ENCODE measurements around the gene DAPK1. TPM values are rescaled to one million over a fixed set of nuclear protein-coding genes. Genes with fewer than 3 reads are reported as not detected.

Gene DAPK1
- total and polyA plus RNA-seq, 7 donors: 0.66 to 8.4 (median 2.2) TPM

- Histone ChIP-seq H3K27ac (no peak overlapping the region), H3K4me1 (no peaks in the 10 kb centered on the region), H3K9me3 (no peaks in the 10 kb centered on the region), H3K27me3 (ENCODE audit: insufficient read depth in 3 of 3, low read length in 2 of 3) (no peaks in the 10 kb centered on the region), H3K4me3 (no peak overlapping the region), H3K36me3 (ENCODE audit: insufficient read depth in 1 of 2, low read depth in 1 of 2) (no peaks in the 10 kb centered on the region)
- intact Hi-C loops (cut with DNase I): no loop called here
- no peak for TF ChIP-seq CTCF (IDR thresholded peaks at IDR 0.05)
- no peak for DNase-seq
- no peak for ATAC-seq
- 95 to 99% (median 98%) methylated on average over 13 of the region's 13 CpGs for WGBS, 3 donors
These were observed 8.4 kb downstream of the DAPK1 start for GRCh38 chr9:87505869-87506678.

- DNase-seq (no peak), ATAC-seq (no peak)
- no peak overlapping the region for H3K4me3 ChIP-seq
- 85 to 92% (median 89%) methylated on average over 4 of the region's 4 CpGs for WGBS, 3 donors
- no peaks in the 10 kb centered on the region for H3K4me1 ChIP-seq
- H3K9me3 ChIP-seq: no peaks in the 10 kb centered on the region
- intact Hi-C loops (cut with DNase I): no loop called here
- no peak for TF ChIP-seq CTCF (IDR thresholded peaks at IDR 0.05)
- no peak overlapping the region for H3K27ac ChIP-seq
- no peaks in the 10 kb centered on the region for H3K36me3 ChIP-seq (ENCODE audit: insufficient read depth in 1 of 2, low read depth in 1 of 2)
- no peaks in the 10 kb centered on the region for H3K27me3 ChIP-seq (ENCODE audit: insufficient read depth in 3 of 3, low read length in 2 of 3)
These were observed 9.9 kb downstream of the DAPK1 start for GRCh38 chr9:87507576-87507975.

- Histone ChIP-seq H3K27ac (no peak overlapping the region), H3K4me1 (no peaks in the 10 kb centered on the region), H3K36me3 (ENCODE audit: insufficient read depth in 1 of 2, low read depth in 1 of 2) (no peaks in the 10 kb centered on the region), H3K9me3 (no peaks in the 10 kb centered on the region), H3K27me3 (ENCODE audit: insufficient read depth in 3 of 3, low read length in 2 of 3) (no peaks in the 10 kb centered on the region), H3K4me3 (no peak overlapping the region)
- intact Hi-C loops (cut with DNase I): no loop called here
- no peak for DNase-seq
- TF ChIP-seq CTCF (IDR thresholded peaks at IDR 0.05): no peak
- ATAC-seq: no peak
- 69 to 79% (median 77%) methylated on average over 4 of the region's 4 CpGs for WGBS, 3 donors
These were observed 12.6 kb downstream of the DAPK1 start for GRCh38 chr9:87510252-87510683.

- no peaks in the 10 kb centered on the region for H3K4me1 ChIP-seq
- no peaks in the 10 kb centered on the region for H3K27me3 ChIP-seq (ENCODE audit: insufficient read depth in 3 of 3, low read length in 2 of 3)
- 79 to 90% (median 83%) methylated on average over 4 of the region's 4 CpGs for WGBS, 3 donors
- no peak overlapping the region for H3K27ac ChIP-seq
- no peak for TF ChIP-seq CTCF (IDR thresholded peaks at IDR 0.05)
- DNase-seq (no peak), ATAC-seq (no peak)
- no peaks in the 10 kb centered on the region for H3K36me3 ChIP-seq (ENCODE audit: insufficient read depth in 1 of 2, low read depth in 1 of 2)
- intact Hi-C loops (cut with DNase I): no loop called here
- no peaks in the 10 kb centered on the region for H3K9me3 ChIP-seq
- no peak overlapping the region for H3K4me3 ChIP-seq
These were observed 14.6 kb downstream of the DAPK1 start for GRCh38 chr9:87512311-87512710.

- no peaks in the 10 kb centered on the region for H3K36me3 ChIP-seq (ENCODE audit: insufficient read depth in 1 of 2, low read depth in 1 of 2)
- no peak for TF ChIP-seq CTCF (IDR thresholded peaks at IDR 0.05)
- no peak for ATAC-seq
- no peaks in the 10 kb centered on the region for H3K4me1 ChIP-seq
- intact Hi-C loops (cut with DNase I): no loop called here
- H3K27ac ChIP-seq: no peak overlapping the region
- H3K9me3 ChIP-seq: no peaks in the 10 kb centered on the region
- no peak overlapping the region for H3K4me3 ChIP-seq
- no peaks in the 10 kb centered on the region for H3K27me3 ChIP-seq (ENCODE audit: insufficient read depth in 3 of 3, low read length in 2 of 3)
- WGBS, 3 donors: 44 to 57% (median 46%) methylated on average over 4 of the region's 4 CpGs
- DNase-seq: no peak
These were observed 15.5 kb downstream of the DAPK1 start for GRCh38 chr9:87513161-87513560.
